Measurements from ENCODE around the gene ADAM15.

ADAM15 gene, protein sequence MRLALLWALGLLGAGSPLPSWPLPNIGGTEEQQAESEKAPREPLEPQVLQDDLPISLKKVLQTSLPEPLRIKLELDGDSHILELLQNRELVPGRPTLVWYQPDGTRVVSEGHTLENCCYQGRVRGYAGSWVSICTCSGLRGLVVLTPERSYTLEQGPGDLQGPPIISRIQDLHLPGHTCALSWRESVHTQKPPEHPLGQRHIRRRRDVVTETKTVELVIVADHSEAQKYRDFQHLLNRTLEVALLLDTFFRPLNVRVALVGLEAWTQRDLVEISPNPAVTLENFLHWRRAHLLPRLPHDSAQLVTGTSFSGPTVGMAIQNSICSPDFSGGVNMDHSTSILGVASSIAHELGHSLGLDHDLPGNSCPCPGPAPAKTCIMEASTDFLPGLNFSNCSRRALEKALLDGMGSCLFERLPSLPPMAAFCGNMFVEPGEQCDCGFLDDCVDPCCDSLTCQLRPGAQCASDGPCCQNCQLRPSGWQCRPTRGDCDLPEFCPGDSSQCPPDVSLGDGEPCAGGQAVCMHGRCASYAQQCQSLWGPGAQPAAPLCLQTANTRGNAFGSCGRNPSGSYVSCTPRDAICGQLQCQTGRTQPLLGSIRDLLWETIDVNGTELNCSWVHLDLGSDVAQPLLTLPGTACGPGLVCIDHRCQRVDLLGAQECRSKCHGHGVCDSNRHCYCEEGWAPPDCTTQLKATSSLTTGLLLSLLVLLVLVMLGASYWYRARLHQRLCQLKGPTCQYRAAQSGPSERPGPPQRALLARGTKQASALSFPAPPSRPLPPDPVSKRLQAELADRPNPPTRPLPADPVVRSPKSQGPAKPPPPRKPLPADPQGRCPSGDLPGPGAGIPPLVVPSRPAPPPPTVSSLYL

DNA sequence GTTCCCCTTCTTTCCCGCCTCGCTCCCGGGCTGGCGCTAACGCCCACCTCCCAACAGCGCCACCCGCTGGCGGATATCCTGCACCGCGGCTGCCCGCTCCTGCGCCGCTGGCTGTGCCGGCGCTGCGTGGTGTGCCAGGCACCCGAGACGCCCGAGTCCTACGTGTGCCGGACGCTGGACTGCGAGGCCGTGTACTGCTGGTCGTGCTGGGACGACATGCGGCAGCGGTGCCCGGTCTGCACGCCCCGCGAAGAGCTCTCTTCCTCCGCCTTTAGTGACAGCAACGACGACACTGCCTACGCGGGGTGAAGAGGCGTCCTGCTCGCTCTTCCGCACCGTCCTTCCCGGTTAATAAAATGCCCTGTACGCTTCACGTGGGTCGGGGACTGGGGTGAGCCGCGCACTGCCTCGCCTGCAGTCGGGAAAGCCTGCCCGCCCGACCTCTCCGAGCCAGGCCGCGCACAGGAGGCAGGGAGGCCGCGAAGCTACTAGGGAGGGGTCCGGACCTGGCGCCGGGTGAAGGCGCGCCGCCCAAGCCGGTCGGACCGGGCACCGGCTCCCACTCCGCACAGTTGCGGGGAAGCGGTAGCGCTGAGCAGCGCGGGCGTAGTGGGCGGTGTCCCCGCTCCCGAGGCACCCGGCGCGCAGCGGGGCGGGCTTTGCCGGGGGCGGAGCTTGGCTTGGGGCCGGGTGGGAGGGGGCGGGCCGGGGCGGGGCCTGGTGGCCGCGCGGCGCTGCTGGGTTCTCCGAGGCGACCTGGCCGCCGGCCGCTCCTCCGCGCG lies at the start of gene ADAM15:
Gene ADAM15 (plus strand): TSS at position 757 of the 782 bp plus-strand sequence. CDS start 71 bp downstream, outside the sequence.
- FAIRE-seq: no peak

GRCh38 chr1:155001425-155001674 lies 49.8 kb upstream of the ADAM15 start:
- FAIRE-seq: no peak

DNA sequence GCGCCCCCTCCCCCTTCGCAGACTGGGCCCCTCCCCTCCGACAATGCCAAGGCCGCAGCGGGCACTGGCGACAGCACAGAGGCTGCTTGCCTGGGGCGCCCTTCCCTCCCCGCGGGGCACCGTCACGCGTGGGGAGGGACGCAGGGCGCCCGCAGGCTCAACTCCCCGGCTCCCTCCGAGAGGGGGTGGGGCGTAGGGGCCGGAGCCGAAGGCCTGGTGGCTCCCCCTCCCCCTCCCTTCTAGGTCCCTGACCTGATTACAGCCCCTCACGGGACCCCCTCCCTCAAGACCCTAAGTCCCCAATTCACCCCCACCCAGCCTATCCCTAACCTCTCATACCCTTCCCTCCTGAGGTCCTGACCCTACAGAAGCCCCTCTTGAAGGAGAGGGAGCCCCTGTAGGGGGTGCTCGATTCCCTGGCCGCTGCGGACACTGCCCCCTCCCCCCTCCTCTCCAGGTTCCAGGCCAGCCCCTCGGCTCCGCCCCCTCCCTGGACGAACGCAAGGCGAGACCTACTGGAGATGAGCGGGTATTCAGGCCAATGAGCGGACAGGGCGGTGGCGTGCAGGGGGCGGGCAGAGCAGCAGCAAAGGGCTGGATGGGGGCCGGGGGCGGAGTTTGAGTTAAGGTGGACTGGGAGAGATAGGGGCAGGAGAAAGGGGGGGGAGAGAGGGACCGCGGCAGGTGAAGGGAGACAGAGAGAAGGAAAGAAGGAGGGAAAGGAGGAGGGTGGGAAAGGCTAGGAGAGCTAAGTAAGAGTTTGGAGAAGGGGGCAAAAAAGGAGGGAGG lies 49.2 kb upstream of the ADAM15 start:
- FAIRE-seq: no peak

DNA sequence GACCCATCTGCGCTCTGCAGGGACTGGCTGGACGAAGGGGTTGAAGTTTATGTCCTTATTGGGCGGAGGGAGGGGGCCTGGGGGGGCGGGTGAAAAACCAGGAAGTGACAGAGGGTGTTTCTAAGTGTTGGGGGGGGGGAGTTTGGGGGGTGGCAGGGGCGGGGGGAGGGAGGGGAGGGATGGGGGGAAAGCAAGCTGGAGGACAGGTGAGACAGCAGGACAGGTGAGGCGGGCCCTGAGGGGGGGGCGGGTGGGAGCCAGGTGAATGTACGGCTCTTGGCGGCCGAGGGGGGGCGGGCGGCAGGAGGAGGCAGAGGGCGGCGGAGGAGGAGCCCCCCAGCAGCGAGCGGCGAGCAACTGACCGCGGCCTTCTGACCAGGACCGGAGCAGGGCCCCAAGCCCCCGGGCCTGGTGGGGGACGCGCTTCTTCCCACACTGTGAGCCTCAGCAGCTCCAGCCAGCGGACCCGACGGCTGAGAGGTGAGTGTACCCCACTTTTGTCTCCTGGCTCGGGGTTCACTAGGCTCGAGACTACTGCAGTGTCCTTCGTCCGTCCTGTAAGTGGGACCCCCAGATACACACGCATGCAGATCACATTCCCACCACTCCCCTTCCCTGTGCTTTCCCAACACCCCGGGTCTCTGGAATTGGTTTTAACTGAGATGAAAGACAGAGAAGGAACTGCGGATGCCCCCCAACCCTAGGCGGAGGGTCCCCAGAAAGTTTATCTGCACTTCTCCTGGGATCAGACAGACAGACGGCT lies 48.5 kb upstream of the ADAM15 start, which contains the start of gene ZBTB7B:
Gene ZBTB7B (plus strand): TSS at position 339 of the 763 bp plus-strand sequence. CDS start 11,859 bp downstream, outside the sequence.
- FAIRE-seq: no peak

- FAIRE-seq: no peak
Observed at GRCh38 chr1:155003227-155003765, 47.8 kb upstream of the ADAM15 start.

DNA sequence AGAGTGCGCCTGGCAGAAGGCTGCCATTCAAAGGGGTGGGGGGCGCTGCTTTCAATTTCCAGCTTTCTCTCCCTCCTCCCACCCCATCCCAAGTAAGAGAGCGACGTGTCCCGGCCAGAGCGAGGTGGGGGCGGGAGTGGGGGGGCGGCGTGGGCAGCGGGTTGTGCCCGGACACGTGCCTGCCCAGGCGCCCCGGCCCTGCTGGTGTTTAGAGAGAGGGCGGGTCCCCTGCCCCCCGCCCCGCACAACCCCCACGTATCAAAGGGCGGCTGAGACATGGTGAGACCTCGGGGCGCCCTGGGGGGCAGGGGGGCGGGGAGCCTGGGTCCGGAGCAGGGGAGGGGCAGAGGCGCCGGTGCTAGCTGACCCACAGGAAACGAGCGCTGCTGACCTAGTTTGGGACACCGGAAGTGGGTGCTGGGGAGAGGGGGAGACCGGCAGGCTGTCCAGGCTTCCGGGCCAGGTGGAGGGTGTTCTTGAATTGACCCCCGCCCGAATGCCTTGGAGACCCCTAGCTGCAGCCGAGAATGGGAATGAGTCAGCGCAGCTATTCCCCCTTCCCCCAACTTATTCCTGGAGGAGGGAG lies 47.3 kb upstream of the ADAM15 start:
- no peak for FAIRE-seq

- FAIRE-seq: no peak
Observed at GRCh38 chr1:155004352-155005075, 46.6 kb upstream of the ADAM15 start.

DNA sequence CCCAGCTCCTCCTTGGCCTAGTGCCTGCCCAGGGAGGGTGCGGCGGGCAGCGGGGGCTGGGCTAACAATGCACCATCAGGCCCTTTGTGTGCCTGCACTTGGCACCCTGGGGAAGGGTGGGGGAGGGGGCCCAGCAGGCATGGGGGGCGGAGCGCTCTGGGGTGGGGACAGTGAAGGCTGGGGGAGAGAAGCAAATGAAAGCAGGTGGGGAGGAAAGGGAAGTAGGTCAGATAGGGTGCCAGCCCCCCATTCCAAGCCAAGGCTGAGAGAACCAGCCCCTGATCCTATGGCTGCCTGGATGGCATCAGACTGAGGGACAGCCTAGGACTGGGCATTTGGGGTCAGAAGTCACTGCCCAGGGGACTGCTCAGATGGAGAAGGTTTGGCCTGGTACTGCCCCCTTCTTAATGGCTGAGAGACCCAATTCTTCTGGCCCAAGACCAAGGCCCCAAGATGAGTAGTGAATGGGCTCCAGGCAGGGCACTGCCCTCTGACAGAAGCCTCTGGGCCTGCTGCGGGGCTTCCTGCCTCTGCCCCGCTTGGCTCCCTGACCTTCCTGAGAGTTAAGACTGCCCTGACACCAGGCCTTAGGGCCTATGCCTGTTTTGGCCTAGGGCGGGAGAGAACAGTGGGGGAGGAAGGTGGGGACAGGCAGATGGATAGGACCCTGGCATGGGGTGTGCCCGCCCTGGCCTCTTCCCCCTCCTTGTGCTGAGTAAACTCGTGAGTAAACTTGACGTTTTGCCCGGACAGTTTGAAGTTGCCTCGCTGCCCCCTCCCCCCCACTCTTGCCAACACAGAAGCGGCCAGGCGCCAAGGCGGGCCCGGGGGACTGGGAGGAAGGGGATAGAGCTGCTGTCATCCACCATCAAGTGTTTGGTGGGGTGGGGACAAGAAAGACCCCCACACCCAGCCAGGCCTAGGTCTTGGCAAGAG lies 45.8 kb upstream of the ADAM15 start:
- FAIRE-seq: no peak

- FAIRE-seq: no peak
Observed at GRCh38 chr1:155006601-155007101, 44.5 kb upstream of the ADAM15 start.

- no peak for FAIRE-seq
Observed at GRCh38 chr1:155007251-155007828, 43.8 kb upstream of the ADAM15 start.

DNA sequence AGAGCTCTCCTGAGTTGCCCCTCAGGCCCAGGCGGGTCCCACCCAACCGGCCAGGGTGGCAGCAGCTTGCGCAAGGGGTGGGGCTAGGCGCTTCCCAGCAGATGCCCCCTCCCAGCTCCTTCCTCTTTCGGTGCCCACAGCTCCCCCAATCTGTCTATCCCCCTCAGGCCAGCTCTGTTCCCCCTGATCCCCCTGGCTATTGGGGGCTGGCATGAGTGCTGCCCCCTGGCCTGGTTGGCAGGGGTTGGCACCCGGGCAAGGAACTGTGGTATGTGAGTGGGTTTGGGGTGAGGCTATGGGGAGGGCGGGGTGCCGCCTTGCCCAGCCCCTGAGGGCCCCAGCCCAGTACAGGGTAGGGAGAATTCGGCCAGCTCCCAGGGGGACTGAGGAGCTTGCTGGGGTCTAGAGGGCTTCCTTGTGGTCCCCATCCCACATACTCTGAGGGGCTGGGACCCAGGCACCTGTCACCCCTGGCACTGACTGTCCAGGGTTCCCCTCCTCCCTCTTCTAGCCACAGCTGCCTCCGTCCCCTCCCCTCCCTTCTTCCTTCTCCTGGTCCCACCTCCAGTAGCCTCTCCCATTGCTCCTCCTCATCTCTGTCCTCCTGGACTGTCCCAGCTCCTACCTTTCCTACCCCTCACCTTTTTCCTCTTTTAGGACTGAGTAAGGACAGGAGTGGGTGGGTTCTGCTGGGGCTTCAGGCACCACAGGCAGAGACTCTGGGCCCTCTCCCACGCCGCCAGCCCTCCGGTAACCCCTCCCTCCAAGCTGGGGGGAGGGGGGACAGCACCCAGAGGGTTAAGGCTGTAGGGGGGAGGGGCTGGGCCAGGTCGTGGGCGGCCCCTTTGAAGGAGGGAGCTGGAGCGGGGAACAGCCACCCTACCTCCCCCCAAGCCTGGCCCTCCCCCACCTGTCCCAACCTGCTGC lies 42.8 kb upstream of the ADAM15 start:
- FAIRE-seq: no peak

GRCh38 chr1:155009221-155009711 lies 41.9 kb upstream of the ADAM15 start:
- FAIRE-seq: no peak

GRCh38 chr1:155009742-155010141 lies 41.4 kb upstream of the ADAM15 start:
- no peak for FAIRE-seq

GRCh38 chr1:155010211-155010918 lies 40.8 kb upstream of the ADAM15 start:
- FAIRE-seq: no peak

GRCh38 chr1:155011004-155011416 lies 40.1 kb upstream of the ADAM15 start:
- FAIRE-seq: no peak

GRCh38 chr1:155011437-155012025 lies 39.6 kb upstream of the ADAM15 start:
- no peak for FAIRE-seq
